Measurements from ENCODE around the gene RPS6KA2.

Gene RPS6KA2

DNA sequence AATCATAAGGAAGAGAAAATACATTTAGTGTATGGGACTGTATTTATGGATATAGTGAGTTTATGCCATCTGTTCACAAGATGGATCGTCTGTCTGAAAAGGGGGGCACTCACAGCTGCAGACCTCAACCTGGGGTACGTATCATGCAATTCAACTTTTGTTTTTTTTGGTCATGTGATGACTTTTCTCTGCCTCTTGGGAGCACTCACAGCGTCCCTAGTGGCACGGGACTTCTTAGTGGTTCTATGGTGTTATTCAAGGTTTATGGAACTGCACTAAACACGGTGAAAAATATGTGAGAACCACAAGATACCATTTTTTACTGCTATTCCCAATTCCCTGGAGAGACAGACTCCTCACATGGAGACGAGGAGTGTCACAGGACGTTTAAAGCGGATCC lies 183.9 kb downstream of the RPS6KA2 start:
- no peak for DNase-seq (ENCODE audit: low read depth)

DNA sequence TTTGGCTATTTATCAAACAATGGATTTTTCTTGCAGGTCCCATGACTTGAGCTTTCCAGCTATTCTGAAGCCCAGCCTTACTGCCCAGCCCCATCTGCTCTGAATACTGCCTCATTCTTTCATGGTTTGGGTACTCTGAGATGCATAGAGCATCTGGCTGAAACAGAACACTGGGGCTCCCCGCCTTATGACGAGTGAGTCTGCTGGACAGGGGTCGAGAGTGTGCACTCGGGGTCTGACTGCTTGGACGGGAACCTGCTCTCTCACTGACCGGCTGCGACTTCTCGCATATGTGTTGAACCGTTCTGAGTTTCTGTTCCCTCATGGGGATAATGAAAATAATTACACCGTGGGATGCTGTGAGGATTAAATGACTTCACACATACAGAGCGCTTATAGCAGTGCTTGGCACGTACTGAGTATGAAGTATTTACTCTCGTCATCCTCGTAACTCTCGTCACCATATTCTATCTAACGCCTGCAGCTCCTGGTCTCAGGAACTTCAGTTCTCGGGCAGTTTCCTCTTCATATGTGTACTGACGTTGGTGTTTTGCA lies 184.8 kb downstream of the RPS6KA2 start:
- no peak for DNase-seq (ENCODE audit: low read depth)

GRCh38 chr6:166441325-166442078 lies 185.5 kb downstream of the RPS6KA2 start:
- no peak for DNase-seq (ENCODE audit: low read depth)

- DNase-seq (ENCODE audit: low read depth) = no peak
Measured at GRCh38 chr6:166440729-166441128, 186.3 kb downstream of the RPS6KA2 start.

DNA sequence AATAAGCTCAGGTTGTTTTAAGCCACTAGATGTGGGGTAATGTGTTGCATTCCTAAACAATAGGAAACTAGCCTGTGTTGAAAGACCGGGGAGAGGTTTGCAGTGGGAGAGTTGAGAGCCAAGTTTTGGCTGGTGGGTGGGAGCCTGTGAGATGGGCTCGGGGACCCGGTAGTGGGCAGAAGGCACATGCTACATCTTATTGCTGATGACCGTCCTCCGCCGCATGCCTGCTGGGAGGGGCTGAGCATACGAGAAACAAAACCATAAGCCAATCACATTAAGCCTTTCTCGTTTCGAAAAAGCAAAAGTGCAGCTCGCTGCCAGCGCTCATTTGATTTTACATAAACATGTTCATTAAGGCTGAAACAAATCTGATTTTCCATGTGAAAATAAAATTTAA lies 186.9 kb downstream of the RPS6KA2 start:
- DNase-seq (ENCODE audit: low read depth) = no peak

GRCh38 chr6:166439366-166440091 lies 187.5 kb downstream of the RPS6KA2 start:
- DNase-seq (ENCODE audit: low read depth) = no peak

GRCh38 chr6:166438211-166438861 lies 188.7 kb downstream of the RPS6KA2 start:
- no peak for DNase-seq (ENCODE audit: low read depth)

DNA sequence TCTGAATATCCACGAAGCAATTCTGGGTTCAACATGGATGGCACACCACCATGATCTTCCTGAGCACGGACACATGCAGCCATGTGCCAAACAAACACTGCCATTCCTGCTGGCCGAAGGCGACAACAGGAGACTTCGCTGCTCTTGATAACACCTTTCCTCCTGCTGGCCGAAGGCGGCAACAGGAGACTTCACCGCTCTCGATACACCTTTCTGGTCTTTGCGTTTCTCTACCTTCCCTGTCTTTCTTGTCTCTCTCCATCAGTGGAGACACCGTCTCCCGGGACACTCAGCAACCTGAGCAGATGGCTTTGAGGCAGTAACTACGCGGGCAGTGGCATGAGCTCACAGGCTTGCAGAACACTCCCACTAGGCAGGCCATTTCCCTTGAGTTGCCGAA lies 189.4 kb downstream of the RPS6KA2 start:
- no peak for DNase-seq (ENCODE audit: low read depth)

DNA sequence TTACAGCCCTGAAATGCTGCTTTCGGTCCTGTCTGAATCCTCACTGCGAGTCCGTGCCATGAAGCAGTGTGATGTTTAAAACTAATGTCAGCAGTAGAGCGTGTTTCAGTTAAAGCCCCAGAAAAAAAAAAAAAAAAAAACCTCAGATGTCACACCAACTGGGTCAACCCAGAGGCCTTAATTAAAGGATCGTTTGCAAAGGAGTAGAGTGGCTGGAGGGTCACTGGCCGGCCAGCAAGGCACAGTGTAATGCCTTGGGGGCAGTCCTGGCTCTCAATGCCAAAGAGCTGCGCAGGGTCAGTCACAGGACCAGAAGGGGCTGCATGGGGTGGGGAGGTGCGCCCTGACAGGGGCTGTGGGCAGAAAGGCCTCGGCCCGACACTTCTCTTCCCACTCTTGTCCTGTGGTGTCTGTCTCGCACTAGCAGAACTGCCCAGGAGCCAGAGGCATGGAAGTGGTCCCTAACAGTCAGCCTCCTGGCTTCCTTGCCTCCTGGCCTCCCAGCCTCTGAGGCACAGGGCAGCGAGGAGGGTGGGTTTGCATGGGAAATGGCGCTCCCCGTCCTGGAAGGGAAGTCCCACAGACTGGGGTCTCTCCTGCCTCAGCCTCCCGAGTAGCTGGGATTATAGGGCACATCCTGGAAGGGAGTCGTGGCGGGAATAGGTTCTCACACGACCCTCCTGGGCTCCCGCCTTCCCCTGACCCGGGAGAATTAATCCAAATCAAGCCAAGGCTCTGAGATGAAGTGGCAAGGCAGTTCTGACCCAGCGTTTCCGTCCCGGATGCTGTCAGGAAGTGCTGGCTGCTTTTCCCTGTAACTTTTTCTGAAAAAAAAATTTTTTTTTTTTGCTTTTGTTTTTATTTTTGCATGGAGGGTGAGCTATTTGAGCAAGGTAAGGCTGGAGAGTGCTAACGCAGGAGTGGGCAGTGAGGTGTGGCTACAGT lies 190.6 kb downstream of the RPS6KA2 start:
- no peak for DNase-seq (ENCODE audit: low read depth)

DNA sequence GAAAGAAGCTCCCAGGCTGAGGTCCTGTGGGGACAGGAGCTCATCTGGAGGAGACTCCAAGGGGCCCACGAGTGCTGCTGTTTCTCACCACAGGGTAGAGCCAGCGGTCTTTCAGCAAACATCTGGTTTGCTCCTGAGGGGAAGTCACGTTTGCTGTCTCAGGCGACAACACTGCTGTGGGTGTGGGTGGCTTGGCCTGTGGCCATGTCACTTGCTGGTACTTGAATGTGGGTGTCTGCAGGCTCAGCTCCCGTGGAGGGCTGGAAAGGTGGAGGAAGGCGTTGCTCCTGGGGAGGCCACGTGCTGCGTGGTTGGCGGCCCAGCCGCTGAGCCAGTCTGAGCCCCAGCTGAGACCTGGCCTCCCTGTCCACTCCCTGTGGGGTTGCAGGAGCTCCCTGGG lies 191.5 kb downstream of the RPS6KA2 start:
- no peak for DNase-seq (ENCODE audit: low read depth)

- no peak for DNase-seq (ENCODE audit: low read depth)
Measured at GRCh38 chr6:166434336-166434735, 192.7 kb downstream of the RPS6KA2 start.

- DNase-seq (ENCODE audit: low read depth) = no peak
Measured at GRCh38 chr6:166433096-166433495, 194.0 kb downstream of the RPS6KA2 start.

DNA sequence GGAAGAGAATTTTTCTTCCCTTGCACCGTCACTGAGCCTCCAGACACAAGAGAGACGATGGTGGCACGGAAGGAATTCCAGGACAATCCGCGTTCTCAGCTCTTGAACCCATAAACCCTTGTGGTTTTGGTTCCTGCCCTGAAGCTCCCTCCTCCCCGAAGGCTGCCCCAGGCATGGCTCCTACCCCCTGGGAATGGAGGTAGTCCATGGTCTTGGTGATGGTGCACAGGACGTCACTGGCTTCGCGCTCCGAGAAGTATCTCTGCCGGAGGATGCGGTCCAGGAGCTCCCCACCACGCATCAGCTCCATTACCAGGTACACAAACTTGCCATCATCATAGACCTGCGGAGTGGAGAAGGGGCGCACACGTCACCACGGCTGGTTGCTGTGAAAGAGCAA lies 196.8 kb downstream of the RPS6KA2 start:
- DNase-seq (ENCODE audit: low read depth) = no peak

DNA sequence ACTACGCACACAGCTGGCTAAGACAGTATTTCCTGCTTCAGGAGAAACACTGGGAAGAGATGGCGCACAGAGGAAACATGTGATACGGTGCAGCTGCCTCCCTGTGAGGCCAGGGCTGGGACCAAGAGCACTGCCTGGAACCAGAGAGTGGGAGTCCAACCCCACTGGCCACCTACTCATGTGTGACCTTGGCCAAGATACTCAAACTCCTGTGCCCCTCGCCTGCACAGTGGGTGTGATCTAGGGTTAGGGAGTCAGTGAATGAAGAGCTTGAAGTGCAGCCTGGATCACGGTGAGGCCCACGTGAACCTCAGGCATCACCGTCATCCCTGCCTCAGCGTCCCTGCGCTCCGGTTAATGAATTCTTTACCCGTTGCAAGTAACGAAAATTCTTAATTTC lies 202.6 kb downstream of the RPS6KA2 start:
- no peak for DNase-seq (ENCODE audit: low read depth)

- DNase-seq (ENCODE audit: low read depth) = no peak
Measured at GRCh38 chr6:166423781-166424180, 203.3 kb downstream of the RPS6KA2 start.

DNA sequence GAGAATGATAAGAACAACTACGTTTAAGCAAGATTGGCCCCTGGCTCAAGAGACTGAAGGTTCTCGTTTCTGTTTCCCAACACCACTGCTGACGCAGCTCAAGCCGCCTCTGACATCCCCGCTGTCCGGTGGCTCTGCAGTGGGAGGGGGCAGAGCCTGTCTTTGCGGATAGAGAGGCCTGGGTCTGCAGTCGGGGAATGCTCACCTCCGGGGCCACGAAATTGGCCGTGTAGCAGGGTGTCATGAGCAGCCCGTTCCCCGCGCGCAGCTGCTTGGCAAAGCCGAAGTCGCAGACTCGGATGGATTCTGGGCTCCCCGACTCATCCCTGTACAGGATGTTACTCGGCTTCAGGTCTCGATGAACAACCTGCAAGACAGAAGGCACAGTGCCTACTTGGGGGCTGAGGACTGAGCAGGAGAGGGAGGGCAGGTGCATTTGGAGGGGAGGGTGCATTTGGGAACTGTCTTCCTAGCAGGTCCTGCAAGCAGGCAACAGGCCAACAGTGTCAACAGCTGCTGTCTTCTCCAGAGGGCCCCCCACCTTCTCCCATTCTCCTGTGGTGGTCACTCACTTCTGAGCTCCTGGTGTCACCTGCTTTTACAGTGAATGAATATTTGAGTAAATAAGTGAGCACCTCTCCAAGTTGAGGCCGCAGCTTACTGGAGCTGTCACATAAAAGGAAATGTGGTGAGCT lies 203.9 kb downstream of the RPS6KA2 start:
- DNase-seq (ENCODE audit: low read depth) = no peak

DNA sequence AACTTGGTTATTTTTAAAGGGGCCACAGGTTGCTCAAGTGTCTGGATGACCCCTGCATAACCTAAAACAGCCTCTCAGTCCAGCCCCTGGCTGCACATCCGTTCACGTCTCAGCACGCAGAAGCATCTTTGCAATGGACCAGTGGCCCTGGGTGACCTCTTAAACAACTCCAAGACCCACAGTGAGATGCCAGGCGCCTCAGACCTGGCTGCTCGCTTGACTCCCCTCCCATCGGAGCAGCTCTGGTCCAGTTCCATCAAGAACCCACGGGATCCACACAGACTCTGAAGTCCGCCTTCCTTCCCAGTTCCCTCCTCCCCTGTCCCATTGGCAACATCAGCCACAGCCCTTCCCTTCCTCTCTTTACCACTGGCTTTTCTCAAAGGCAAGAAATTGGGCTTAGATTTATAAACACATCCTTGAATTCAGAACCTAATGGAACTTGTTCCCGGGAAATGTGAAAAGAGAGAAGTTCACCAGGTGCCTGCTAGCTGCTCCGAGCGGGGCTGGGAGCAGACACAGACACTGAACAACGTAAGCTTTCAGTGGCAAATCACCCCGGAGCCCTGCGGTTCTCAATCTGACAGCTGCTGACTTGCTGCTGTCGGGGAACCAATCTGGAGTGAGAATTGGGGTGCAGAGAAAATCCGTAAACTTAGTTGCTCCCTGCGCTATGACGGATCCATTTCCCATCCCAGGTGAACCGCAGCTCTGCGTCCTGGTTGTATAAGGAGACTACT lies 204.7 kb downstream of the RPS6KA2 start:
- DNase-seq (ENCODE audit: low read depth) = no peak

GRCh38 chr6:166420351-166420750 lies 206.7 kb downstream of the RPS6KA2 start:
- no peak for DNase-seq (ENCODE audit: low read depth)

GRCh38 chr6:166419717-166420116 lies 207.3 kb downstream of the RPS6KA2 start:
- DNase-seq (ENCODE audit: low read depth) = no peak

DNA sequence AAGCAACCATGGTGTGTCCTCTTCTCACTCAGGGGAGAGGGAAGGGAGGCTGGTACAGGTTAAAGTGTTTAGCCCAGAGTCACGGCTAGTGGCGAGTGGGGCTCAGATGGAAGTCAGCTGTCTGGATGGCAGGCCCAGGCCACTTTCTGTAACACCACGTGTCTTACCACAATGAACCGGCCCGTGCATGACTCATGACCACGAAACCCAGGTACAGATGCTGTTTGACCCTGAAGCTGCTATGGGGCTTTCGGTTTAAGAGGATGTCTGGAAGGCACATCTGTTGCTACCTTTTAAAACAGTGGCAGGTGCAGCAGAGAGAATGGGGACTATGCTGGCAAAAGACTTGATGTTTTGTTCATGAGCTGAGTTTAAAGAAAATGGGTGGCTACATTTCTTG lies 207.8 kb downstream of the RPS6KA2 start:
- DNase-seq (ENCODE audit: low read depth) = no peak
